C4-2B (cell line): ENCODE data around the gene NHLRC4.

Source experiments
- ZFX ChIP-seq: fragments of 450-650 bp; IDR thresholded peaks from 2 replicates; pipeline ENCODE4 v1.6.1; 2017
- TF ChIP-seq, protein P1 (sequence below): fragments of 450-650 bp; conservative IDR thresholded peaks from 2 replicates; pipeline ENCODE4 v1.5.1; 2017; ENCODE audit warnings: mild to moderate bottlenecking

GRCh38 chr16:580946-581498, 14.2 kb downstream of the NHLRC4 start:
- TF ChIP-seq, protein P1, sequence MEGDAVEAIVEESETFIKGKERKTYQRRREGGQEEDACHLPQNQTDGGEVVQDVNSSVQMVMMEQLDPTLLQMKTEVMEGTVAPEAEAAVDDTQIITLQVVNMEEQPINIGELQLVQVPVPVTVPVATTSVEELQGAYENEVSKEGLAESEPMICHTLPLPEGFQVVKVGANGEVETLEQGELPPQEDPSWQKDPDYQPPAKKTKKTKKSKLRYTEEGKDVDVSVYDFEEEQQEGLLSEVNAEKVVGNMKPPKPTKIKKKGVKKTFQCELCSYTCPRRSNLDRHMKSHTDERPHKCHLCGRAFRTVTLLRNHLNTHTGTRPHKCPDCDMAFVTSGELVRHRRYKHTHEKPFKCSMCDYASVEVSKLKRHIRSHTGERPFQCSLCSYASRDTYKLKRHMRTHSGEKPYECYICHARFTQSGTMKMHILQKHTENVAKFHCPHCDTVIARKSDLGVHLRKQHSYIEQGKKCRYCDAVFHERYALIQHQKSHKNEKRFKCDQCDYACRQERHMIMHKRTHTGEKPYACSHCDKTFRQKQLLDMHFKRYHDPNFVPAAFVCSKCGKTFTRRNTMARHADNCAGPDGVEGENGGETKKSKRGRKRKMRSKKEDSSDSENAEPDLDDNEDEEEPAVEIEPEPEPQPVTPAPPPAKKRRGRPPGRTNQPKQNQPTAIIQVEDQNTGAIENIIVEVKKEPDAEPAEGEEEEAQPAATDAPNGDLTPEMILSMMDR: no peak
- no peak for TF ChIP-seq ZFX
